DMS53 (cell line): ENCODE results near the gene UCP3.
A peak's percentile ranks its signal among the peaks of the same experiment; 100 is the strongest.

ENCODE experiments used
- DNase-seq: peaks from one replicate; lab custom pipeline; 2025; lab: John Stamatoyannopoulos, UW

The UCP3 gene

DNA sequence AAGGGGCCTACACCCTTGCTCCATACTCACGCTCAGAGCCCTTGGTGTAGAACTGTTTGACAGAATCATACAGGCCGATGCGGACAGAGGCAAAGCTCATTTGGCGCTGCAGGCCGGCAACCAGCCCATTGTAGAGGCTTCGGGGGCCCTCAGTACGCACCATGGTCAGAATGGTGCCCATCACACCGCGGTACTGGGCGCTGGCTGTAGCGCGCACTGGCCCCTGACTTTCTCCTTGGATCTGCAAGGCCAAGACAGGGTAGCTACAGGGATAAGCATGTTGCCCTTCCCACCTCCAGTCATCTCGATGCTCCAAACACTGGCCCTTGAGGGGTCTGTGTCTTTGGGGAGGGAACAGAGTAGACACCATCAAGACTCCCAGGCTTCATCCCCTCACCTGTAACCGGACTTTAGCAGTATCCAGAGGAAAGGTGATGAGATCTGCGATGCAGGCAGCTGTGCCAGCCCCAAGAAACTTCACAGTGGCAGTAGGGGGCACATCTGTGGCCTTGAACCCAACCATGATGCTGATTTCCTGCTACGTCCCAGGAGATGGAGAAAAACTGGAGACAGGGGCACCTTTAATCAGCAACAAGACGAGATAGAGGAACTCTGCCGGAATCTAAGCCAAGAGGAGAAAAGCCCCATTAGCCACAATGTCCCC is 30.9 kb downstream of the UCP3 start:
- no peak for DNase-seq

DNA sequence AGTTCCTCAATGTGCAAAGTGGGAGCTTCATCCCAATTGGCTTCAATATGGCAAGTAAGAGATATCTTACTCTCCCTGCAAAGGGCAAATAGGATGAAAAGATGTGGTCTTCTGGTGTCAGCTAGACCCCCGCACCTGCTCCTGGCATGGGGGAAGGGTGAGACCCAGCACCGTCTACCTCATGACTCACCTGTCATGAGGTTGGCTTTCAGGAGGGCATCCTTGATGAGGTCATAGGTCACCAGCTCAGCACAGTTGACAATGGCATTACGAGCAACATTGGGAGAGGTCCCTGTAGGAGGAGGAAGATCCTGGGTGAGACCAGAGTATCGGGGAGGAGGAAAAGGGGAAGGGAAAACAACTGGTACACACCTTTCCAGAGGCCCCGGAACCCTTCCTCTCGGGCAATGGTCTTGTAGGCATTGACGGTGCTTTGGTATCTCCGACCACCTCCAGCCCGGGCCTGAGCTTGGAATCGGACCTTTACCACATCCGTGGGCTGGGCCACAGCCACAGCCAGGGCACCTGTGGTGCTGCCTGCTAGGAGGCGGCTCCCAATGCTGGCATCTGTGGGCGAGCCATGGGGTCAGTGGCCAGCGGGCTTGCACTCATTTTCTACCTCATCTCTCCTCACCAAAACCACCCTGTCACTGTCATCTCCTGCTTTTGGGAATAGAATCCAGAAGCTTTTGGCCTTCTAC is 32.3 kb downstream of the UCP3 start:
- peak; percentile 64 for DNase-seq

DNA sequence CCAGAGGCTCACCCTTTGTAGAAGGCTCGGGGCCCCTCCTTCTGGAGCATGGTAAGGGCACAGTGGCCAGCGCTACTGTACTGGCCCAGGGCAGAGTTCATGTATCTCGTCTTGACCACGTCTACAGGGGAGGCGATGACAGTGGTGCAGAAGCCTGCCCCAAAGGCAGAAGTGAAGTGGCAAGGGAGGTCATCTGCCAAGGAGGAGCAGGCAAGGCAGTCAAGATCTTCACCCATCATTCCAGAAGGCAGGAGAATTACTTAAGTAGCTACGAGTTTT is 33.5 kb downstream of the UCP3 start:
- DNase-seq: no peak

DNA sequence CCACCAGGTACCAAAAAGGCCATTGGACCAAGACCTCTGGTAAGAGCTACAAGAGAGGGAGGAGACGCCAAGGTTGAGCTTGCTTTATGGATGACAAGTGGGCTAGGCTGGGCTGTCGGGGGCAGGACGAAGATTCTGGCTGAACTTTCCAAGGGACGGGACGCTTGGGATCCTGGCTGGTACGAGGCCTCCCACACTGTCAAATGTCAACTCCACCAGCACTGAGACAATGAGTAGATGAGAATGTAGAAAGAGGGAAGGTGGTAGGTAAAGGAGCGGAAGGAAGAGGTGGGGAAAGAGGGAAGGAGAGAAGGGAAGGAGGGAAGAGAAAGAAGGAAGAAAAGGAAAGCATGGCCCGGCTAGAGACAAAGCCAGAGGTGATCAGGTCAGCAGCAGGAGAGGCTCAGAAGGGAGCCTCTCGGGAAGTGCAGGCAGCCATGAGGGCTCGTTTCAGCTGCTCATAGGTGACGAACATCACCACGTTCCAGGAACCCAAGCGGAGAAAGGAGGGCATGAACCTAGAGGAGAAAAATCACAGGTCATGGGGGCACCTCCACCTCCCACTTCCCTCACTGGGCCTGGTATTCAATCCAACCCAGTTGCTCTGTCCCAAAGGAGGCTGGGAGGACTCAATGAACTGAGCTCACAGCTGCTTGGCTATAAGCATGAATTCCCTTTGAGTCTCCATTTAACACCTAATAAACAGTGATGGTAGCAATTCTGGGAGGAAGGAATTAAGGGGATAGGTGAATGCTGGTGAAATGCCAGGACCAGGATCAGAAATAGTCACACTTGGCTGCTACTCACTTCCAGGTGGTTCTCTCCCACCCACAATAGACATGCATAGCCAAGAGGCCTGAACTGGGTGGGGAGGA is 34.0 kb downstream of the UCP3 start:
- DNase-seq: no peak

DNA sequence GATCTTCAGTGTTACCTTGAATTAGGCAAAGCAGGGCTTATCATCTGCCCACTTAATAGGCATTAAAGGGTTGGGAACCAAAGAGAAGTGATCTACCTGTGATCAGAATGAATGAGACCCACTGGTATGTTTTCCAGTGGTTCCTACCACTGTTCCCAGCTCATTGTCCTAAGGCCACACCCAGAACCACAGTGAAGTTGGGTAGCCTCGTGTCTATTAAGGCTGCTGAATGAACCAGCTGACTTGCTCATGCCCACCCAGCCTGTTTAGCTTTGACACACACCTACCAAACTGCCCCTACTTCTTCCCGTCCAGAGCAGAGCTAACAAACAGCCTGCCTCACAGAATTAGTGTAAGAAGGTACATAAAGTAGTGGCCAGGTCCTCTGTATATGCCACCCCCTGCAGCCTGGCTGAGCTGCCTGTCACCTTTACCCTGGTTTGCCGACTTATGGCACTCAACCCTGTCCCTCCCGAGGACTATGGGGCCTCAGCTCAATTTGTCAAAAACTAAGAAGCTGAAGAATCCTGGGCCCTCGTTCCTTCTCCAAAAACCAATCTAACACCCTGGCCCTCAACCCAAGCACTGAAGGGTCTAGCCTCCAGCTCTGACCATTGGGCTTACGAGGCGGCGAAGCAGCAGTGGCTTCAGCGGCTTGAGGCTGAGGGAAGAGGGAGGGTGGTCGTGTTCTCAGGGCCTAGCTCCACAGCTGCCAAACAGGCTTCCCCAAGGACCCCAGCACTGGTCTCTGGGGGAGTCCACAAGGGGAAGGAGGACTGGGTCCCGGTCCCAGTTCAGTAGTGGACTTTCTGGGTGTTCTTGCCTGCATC is 36.0 kb downstream of the UCP3 start:
- DNase-seq: no peak

DNA sequence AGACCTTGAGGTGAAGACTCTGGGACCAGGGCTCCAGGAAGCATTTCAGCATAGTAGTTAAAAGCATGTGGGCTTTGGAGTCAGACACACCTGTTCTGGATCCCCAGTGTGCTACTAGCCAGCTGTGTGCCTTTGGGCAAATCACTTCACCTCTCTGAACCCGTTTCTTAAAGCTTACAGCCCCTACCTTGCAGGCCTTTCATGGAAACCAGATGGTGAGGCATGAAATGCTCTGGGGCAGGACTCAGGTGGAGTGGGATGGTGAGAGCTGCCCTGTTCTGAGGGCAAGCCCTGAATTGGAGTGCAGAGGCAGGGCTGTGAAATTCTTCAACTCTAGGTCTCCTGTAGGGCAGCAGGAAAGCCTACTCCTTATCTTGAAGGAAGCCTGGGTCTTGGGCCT is 36.7 kb downstream of the UCP3 start:
- DNase-seq: peak; percentile 72

DNA sequence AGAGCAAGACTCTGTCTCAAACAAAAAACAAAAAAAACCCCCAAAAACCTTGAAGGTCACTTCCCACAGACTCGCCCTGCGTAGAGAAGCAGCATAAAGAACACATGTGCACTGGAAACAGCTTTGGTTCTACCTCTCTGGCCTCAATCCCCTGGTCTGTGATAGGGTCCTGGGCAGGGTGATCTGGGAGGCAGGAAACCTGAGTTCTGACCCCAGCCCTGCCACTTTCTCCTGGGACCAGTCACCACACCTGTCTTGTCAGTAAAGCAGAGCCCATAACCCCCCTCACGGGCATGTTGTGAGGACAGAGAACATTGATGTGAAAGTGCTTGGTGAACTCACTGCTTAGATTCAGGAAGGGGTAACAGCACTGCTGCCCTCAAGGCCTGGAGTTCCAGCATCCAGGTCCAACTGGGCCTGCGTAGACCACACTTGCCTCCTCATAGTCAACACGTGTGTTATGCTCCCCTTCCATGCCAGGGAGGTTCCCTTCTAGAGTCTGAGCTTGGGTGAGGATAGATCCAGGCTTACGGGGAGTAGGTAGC is 37.6 kb downstream of the UCP3 start:
- peak; percentile 78 for DNase-seq

DNA sequence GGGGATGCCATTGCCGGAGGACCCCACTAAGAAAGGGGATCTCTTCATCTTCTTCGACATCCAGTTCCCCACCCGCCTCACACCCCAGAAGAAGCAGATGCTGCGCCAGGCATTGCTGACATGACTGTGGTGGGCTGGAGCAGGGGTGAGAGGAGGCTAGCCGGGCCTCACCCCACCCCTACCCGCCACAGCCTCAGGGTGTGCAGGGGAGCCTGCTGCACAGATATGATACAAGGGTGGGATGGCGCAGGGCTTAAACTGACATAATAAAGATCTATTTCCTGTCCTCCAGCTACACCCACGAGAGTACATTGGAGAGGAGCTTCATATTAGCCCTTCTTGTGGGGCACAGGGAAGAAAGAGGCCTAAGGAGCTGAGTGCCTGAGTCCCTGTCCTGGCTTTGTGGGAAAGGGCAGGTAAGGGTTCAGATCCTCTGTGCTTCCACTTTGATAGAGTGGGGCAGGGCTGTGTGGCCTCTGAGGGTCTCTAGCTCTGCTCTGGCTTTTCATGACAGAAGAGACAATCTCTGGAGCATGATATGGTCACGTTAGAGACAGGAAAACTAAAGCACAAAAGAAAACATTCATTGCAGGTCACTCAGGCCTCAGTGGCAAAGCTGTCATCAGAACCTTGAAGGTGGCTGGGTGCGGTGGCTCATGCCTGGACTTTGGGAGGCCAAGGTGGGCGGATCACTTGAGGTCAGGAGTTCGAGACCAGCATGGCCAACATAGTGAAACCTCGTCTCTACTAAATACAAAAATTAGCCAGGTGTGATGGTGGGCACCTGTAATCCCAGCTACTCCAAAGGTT is 38.7 kb downstream of the UCP3 start:
- DNase-seq: peak; percentile 75

DNA sequence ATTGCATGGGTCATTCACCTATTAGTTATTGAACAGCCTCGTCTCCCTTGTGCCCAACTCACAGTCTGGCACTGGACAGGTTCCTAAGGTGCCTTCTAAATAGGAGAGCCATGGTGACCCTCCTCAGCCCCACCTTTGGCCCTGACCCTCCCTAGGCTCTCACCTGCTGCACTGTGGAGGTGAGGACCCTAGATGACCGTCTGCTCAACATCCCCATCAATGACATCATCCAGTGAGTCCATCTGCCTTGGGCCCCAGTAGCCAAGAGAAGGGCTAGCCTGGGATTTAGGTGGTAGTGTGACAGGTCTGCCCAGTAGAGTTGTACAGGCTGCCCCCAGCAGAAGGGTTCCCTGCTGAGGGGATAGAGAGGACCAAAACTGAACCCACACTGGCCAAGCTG is 39.8 kb downstream of the UCP3 start:
- DNase-seq: peak; percentile 65

DNA sequence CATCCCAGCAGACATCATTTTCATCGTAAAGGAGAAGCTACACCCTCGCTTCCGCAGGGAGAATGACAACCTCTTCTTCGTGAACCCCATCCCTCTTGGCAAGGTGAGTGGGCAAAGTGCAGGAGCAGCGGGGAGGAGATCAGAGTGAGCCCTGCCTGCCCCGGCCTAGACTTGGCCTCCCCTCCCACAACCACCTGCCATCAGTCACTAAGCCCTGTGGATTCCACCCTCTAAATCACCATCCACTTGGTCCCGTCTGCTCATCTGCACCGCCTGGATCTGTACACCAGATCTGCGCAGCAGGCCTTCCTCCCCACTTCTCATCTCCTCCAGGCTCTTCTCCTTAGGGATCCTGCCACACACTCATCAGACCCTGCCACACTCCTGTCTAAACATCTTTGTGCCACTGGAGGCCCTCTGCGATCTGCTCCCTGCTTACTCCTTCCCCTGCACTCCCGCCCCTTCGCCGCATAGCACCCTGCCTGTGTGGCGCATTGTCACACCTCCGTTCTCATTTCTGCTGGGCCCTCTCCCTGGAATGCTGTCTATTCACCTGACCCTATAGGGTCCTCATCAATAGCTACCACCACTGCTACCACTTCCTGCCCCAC is 40.4 kb downstream of the UCP3 start:
- DNase-seq: peak; percentile 71

DNA sequence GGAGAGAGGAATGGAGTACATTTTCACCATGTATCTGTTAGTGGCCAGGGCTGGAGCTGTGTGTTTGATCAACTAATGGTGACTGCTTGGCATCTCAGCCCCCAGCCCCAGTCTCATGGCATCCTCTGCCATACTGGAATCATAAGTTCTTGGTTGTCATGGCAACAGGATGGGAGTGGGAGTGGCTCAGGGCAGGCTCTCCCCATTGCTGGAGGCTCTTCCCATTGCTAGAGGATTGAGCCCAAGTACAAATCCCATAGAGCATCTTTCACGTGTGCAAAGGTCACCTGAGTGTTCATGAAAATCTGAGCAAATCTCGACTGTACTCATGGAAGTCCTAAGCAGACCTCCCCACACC is 43.1 kb downstream of the UCP3 start:
- peak; percentile 71 for DNase-seq

DNA sequence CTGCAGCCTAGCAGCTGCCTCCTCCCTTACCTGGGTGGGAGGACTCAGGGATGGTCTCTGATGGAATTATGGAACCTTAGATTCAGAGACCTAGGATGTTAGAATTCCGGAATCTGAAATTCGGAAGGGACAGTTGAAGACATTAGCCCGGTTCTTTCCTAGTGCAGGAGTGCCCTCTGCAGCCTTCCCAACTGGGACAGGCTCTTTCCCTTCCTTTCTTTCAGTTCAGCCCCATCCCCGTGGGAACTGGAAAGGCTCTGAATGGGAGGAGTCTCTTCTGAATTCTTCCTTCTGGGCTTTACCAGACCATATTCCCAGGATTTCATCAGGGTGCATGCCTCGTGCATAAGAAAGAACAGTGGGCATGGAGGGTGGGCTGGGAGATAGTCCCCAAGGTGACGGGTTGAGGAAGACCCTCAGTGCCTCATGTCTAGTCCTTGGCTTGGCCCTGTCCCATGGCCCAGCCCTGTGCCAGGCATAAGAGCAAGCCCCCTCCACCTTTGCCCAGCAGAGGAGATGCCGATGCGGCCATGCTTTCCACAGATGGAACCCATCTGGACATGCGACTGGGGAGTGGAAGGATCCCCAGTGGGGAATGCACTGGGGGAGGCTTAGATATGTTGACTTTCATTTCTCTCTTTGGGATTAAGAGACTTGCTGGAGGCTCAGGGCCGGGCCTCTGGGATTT is 43.7 kb downstream of the UCP3 start:
- DNase-seq: peak; percentile 71

DNA sequence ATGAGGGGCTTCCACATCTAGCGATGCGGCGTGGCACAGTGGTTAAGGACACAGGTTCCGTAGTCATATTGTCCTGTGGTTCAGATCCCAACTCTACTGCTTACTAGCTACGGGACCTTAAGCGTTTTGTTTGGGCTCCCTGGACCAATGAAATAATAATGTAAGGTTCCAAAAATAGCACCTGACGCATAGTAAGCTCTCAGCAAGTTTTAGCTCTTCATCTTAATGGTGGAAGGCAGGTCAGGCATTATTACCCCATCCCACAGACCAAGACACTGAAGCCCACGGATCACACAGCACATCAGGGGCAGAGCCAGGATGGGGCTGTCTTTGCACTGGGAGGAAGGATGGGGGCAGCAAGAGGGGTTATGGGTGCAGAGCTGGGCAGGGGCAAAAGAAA is 45.0 kb downstream of the UCP3 start:
- no peak for DNase-seq

DNA sequence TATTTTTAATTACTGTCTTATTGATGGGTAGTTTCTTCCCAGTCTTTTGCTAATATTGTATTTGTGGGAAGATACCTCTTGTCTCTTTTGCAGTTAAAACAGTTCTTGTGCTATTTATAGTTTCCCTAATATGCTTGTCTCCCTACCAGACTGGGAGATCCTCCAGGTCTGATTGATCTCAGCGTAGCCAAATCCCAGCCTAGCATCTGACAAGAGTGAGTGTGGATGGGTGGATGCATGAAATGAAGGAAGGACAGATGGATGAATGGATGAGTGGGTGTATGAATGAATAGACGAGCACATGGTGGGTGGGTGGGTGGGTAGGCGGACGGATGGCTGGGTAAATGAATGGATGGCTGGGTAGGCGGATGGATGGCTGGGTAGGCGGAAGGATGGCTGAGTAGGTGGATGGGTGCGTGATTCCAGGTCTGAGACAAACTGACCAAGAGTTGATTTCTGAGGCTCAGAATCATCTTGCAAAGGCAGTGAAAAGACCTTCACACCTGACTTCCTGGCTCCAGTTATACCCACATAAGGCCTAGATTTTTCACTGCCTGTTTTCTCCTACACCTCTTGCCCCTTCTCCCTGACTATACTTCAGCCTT is 46.7 kb downstream of the UCP3 start:
- no peak for DNase-seq

DNA sequence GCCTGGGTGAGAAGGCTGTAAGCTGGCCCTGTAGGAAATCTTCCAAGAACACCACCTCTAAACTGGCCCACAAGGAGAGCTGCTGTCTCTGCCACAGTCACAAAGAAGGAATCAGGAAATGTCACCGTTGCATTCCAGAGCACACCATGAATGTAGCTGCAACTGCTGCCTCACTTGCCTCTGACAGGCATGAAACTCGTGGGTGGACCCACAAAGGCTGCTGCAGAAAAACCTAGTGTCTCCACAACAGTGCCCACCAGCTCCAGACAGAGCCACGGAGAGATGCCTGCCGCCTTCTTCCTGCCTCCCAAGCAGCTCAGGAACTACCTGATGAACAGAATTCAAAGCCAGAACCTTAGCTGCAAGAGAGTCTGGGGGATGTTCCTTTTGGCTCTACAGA is 47.6 kb downstream of the UCP3 start:
- DNase-seq: no peak

DNA sequence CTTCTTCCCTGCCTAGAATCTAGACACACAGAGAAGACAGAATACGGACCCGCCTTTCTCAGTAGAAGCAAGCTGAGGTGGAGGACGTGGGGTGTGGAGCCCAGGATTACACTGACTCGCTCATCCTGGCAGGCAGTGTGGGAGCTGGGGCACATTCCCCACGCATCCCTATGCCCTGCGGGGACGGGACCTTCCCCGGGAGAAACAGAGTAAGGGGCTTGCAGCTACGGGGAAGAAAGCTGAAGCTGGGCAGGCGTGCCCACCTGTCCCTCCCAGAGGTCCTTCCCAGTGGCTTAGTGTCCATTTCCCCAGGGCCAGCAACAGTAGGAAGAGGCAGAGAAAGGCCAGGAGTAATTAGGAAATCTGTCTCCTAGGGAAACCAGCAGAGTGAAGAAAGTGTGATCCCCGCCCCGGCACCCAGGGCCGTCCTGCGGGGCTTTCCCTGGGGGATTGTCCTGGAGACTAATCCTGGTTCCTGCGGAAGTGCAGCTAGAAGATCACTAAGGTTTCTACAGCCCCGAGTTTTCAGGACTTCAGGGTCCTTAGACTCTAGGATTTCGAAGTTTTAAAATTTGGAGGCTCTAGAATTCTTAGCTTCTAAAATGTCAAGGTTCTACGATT is 50.3 kb downstream of the UCP3 start:
- DNase-seq: no peak

DNA sequence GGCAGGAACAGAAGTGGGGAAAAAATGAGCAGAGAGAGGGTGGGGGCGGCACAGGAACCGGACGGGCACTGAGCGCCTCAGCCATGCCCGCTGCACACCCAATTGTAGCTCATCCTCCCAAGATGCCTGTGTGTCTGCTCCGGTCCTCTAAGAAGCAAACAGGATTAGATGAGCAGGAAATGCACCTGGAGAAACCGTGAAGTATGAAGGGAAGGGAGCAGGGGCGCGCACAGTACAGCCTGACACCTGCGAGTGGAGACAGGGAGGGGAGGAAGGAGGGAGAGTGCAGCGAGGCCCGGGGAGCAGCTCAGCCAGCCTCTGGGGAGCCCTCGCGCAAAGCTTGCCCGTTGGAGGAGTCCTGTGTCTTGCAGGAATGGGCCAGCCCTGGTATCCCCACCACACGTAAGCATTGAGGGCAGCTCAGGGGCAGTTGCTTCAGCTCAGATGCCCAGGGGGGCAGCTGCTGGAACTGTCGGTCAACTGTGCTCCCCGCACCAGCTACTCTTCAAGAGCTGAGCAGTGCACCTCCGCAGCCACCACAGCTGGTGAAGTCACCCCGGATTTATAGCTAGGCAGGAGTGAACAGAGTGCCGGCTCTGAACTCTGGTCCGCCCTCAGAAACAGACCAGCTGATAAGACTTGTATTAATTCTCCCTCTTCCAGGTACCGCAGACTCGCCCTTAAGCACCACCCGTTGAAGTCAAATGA is 51.1 kb downstream of the UCP3 start:
- no peak for DNase-seq

DNA sequence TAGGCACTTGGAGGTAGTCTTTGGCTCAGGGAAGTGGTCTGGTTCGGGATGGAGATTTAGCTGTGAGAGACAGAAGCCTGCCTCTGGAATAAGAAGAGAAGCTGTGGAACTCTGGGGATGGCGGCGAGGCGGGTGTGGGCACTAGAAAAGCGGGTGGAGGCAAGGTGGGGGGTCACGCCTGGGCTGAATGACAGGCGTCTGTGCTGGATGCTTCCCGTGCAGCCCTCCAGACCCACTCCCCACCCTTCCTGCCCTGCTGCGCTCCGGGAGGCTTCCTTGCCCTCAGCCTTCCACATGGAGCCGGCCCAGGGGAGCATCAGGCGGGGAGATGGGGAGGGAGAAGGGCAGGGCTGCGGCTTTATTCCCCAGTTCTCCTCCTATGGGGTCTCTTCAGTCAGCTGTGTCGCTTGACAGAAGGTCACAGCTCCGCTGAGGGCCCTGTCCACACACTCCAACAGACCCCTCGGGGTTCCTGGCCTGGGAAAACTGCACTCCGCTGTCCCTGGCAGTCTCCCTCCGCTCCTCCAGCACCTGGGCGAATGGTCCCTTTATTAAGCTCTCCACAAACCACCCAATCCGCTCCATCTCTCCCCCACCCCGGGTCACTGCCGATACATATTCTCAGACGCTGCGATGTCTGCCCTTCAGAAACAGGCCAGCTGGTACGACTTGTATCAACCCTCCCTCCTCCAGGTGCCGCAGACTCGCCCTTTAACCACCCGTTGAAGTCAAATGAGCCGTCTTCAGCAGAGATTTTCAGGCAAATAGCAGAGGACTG is 51.8 kb downstream of the UCP3 start:
- no peak for DNase-seq
